CD4-positive, alpha-beta T cell treated with Interferon alpha-2 for 1 hour (primary cell): Measurements from ENCODE around the gene NRP1.
A peak's percentile ranks its signal among the peaks of the same experiment; 100 is the strongest.

Experiments used
- DNase-seq, 2 donors: peaks; one replicate each; pipeline ENCODE4 v3.0.0-alpha.2; 2020 to 2022

Gene NRP1

DNA sequence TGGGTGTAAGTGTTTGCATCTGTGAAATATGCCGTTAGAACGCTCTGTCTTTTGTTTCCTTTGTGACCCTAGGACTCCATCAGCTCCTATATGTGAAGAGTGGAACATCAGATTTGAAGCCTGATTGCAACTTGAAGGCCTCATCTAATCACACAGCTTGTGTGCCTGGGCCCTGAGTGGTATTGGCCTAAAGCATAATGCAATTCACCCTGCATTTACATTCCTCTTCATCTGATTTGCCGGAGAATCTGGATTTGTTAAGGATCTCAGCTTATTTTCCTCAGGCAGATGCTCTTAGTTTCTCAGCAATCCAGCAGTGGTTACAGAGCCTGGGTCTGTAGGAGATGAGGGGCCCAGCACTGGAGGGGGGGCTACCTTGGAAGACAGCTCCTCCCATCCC is 193.2 kb downstream of the NRP1 start:
- DNase-seq = no peak

- DNase-seq = peak; percentile 87 to 95
These were observed 195.3 kb downstream of the NRP1 start for GRCh38 chr10:33139181-33139646.

- DNase-seq = peak in 1 of 2 donors; percentile 45
These were observed 195.8 kb downstream of the NRP1 start for GRCh38 chr10:33138686-33139085.

GRCh38 chr10:33137356-33138005 is 197.0 kb downstream of the NRP1 start:
- DNase-seq = no peak

GRCh38 chr10:33136781-33137180 is 197.7 kb downstream of the NRP1 start:
- DNase-seq = no peak

DNA sequence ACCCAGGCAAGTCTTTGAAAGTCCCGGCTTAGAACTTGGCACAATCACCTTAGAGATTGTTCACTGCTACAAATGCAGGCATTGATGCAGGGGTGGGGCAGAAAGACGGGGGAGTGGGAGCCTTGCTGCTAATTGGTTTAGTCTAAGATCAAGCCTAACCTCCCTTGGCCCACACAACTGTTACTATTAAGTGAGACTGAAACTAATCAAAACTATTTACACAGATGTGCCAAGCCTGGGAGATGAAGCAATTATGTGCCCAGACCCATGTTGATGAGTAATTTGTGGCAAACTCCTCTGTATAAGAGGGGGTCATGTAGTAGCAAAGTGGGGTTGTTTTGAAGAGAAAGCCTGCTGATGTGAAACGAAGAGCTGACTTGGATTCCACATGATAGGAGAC is 198.2 kb downstream of the NRP1 start:
- peak; percentile 10 to 72 for DNase-seq

- peak; percentile 48 to 84 for DNase-seq
These were observed 200.3 kb downstream of the NRP1 start for GRCh38 chr10:33134011-33134751.

DNA sequence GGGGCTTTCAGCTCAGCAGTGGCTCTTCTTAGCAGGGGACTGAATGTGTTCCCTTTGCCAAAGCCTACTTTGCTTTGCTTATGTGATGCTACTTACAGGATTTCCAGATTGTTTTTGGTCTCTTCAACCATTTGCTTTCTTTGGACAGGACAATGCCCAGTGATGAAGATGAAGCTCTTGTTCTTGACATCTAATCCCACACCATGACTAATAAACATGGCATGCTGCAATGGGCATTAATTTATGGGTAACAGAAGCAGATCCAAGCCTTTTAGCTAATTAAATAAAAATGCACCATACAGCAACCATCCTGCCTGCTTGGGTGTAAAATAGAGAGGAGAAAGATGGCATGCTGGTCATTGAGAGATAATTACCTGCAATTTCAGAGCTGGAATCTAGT is 200.9 kb downstream of the NRP1 start:
- DNase-seq = no peak

DNA sequence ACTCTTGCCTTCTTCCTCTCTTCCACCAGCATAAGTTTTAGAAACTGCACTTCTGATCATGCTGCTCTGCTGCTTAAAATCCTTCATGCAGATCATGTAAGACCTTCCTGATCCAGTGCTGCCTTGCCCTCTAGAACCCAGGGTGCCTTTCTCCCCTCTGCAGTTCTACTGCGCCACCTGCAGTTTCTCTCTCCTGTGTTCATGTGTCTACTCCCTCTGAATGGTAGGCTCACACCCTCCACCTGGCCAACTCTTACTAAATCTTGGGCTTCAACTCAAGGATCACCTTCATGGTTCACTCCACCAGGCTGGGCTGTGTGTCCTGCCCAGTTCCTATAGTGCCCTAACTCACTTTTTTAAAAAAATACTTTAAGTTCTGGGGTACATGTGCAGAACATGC is 201.8 kb downstream of the NRP1 start:
- DNase-seq = peak; percentile 55 to 77

DNA sequence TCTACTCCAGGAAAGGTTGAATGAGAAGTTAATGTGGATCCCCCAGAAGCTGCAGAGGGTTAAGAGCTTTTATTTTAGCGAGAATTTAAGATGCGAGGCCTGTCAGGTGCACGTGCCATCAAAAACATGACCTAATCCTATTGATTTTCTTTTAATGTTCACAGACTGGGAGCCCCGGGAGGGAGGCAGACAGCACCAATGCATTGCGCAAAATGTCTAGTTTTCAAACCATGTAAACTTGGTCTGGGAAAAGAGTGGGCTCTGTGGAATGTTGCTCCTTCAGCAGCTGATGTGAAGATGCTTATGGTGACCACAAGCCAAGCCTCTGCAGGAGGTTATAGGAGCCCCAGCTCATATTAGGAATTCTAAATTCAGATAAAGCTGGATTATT is 204.5 kb downstream of the NRP1 start:
- DNase-seq = no peak

GRCh38 chr10:33129141-33129995 is 205.1 kb downstream of the NRP1 start:
- no peak for DNase-seq

- DNase-seq = no peak
These were observed 206.8 kb downstream of the NRP1 start for GRCh38 chr10:33127622-33128021.
